Stomach (tissue), 9 donors: ENCODE results near the gene TMEM231. TPM values are rescaled to one million over a fixed set of nuclear protein-coding genes. Genes with fewer than 3 reads are reported as not detected.
A peak's percentile ranks its signal among the peaks of the same experiment; 100 is the strongest.

ENCODE experiments used
- DNase-seq, 2 donors: peaks; one replicate each; pipeline versions ENCODE4 v3.0.0 to v3.0.0-alpha.2; 2013 to 2019
- H3K27ac ChIP-seq, 5 donors: fragments of 200-600 bp in 4 of 5; sonication (generic) in 4 of 5; one replicate each; pipeline ENCODE4 v1.5.1; 2013 to 2019; ENCODE audit warnings: mild to moderate bottlenecking in 1 of 5, moderate library complexity in 1 of 5
- H3K27me3 ChIP-seq, 3 donors: fragments of 200-600 bp; sonication (generic); one replicate each; pipeline ENCODE4 v1.5.1; 2017 to 2019; ENCODE audit warnings: mixed run types in 1 of 3
- H3K36me3 ChIP-seq, 4 donors: fragments of 200-600 bp; sonication (generic); 1 replicate in 3 of 4; 2 replicates in 1 of 4; pipeline ENCODE4 v1.5.1; 2016 to 2019
- H3K4me1 ChIP-seq, 4 donors: fragments of 200-600 bp; sonication (generic); one replicate each; pipeline ENCODE4 v1.5.1; 2016 to 2019
- H3K4me3 ChIP-seq, 4 donors: fragments of 200-600 bp; sonication (generic) in 3 of 4; one replicate each; pipeline ENCODE4 v1.5.1; 2016 to 2019; ENCODE audit warnings: mild to moderate bottlenecking in 1 of 4
- H3K9me3 ChIP-seq, 4 donors: fragments of 200-600 bp; sonication (generic); one replicate each; pipeline ENCODE4 v1.5.1; 2016 to 2019
- CTCF ChIP-seq, 7 experiments: fragments of 450-650 bp in 4 of 7; fragments of 200-600 bp in 3 of 7; sonication (generic) in 3 of 7; IDR thresholded peaks; one replicate each; pipeline ENCODE4 v1.5.1; 2016 to 2019; ENCODE audit warnings: antibody characterized with exemption in 7 of 7, control low read depth in 2 of 7, mild to moderate bottlenecking in 1 of 7
- EP300 ChIP-seq: sonication (generic); formaldehyde crosslinking; IDR thresholded peaks from one replicate; pipeline ENCODE4 v1.6.1; 2017; ENCODE audit warnings: antibody characterized with exemption
- POLR2A ChIP-seq, 4 donors: fragments of 450-650 bp; IDR thresholded peaks; one replicate each; pipeline ENCODE4 v1.6.1; 2016; ENCODE audit warnings: antibody characterized with exemption in 4 of 4, control low read depth in 2 of 4, mild to moderate bottlenecking in 1 of 4, moderate library complexity in 1 of 4
- POLR2AphosphoS5 ChIP-seq, 3 donors: sonication (generic); formaldehyde crosslinking; IDR thresholded peaks; one replicate each; pipeline ENCODE4 v1.6.1; 2016; ENCODE audit warnings: antibody characterized with exemption in 3 of 3
- WGBS, 5 donors: extraction: QIAGEN DNeasy Blood & Tissue Kit in 3 of 5; methylation state at CpG; one replicate each; pipeline versions ENCODE4 v1.1.5 to v1.1.7; 2013 to 2018; 5-methylcytosine and 5-hydroxymethylcytosine counted together
- intact Hi-C: fragments of 100-400 bp; cut with DNase I; formaldehyde crosslinking; loops from one replicate; pipeline ENCODE4 v1.15.1; 2023; ENCODE audit warnings: low total_unique reads
- polyA plus RNA-seq, 3 donors: library from polyadenylated mRNA; stranded (reverse); fragments of 200-250 nt; gene quantifications; one replicate each; pipeline ENCODE4 v1.2.3, GENCODE V29; 2013
- total RNA-seq, 5 donors: library from RNA; depleted of rRNA; stranded (reverse); fragments of >200 nt; gene quantifications; one replicate each; pipeline versions ENCODE4 v1.1.0 to v1.2.3, GENCODE V29; 2014 to 2016
- donor health status: healthy with polysubstance abuse.
- donor health status: Bipolar disorder and iron deficiency.
- donor health status: healthy.

The TMEM231 gene
- total and polyA plus RNA-seq, 8 donors, result 1.1 to 14.1 (median 4.6) TPM; not detected in 1

- Histone ChIP-seq H3K9me3 (no peaks in the 10 kb centered on the region), H3K27me3 (no peaks in the 10 kb centered on the region), H3K4me3 (peak overlapping the region; percentile 76 to 99 (median 90)), H3K36me3 (peaks cover 5 to 40% (median 39%) of the 10 kb centered on the region in 4 donors), H3K27ac (peak overlapping the region; percentile 77 to 88 (median 85)), H3K4me1 (peaks cover 13 to 64% (median 54%) of the 10 kb centered on the region in 4 donors)
- 1 to 2% (median 2%) methylated on average over 18 to 32 of the region's 32 CpGs for WGBS, 5 donors
- peak in 1 of 2 donors; percentile 59 for DNase-seq
- no peak for TF ChIP-seq EP300
- no peak for TF ChIP-seq CTCF (IDR thresholded peaks at IDR 0.05)
- TF ChIP-seq POLR2AphosphoS5 (IDR thresholded peaks at IDR 0.05), result no peak
- TF ChIP-seq POLR2A (IDR thresholded peaks at IDR 0.05), result no peak
- intact Hi-C loops, result no loop called here
These were observed 10.8 kb upstream of the TMEM231 start for GRCh38 chr16:75566758-75567255.

- Histone ChIP-seq H3K4me1 (peaks cover 13 to 58% (median 51%) of the 10 kb centered on the region in 4 donors), H3K36me3 (peaks cover 4 to 34% (median 33%) of the 10 kb centered on the region in 4 donors), H3K9me3 (no peaks in the 10 kb centered on the region), H3K27ac (peak within 1 kb of the TSS; percentile 77 to 88 (median 85)), H3K27me3 (no peaks in the 10 kb centered on the region), H3K4me3 (peak within 1 kb of the TSS; percentile 76 to 99 (median 90))
- WGBS, 5 donors, result 0 to 1% (median 0%) methylated on average over 32 to 69 of the region's 69 CpGs
- DNase-seq, result peak; percentile 86 to 96
- intact Hi-C loops, result no loop called here
- TF ChIP-seq EP300, result no peak
- TF ChIP-seq POLR2AphosphoS5 (IDR thresholded peaks at IDR 0.05), result peak; percentile 47 to 93 (median 86)
- TF ChIP-seq POLR2A (IDR thresholded peaks at IDR 0.05), result no peak
- no peak for TF ChIP-seq CTCF (IDR thresholded peaks at IDR 0.05)
These were observed 10.1 kb upstream of the TMEM231 start, which contains the start of gene GABARAPL2 for GRCh38 chr16:75566040-75566757. TSS of gene GABARAPL2 (plus strand) at chr16:75566379. CDS start at chr16:75566487, 108 bp downstream.

- H3K27ac ChIP-seq, result peak overlapping the region; percentile 77 to 88 (median 84)
- DNase-seq, result no peak
- H3K4me3 ChIP-seq, result peak overlapping the region; percentile 76 to 99 (median 90)
- intact Hi-C loops, result no loop called here
- peaks cover 4 to 29% (median 28%) of the 10 kb centered on the region in 4 donors for H3K36me3 ChIP-seq
- H3K9me3 ChIP-seq, result no peaks in the 10 kb centered on the region
- H3K27me3 ChIP-seq, result no peaks in the 10 kb centered on the region
- WGBS, 5 donors, result 4 to 12% (median 11%) methylated on average over 15 of the region's 15 CpGs
- TF ChIP-seq CTCF (IDR thresholded peaks at IDR 0.05), result no peak
- TF ChIP-seq EP300, result no peak
- no peak for TF ChIP-seq POLR2A (IDR thresholded peaks at IDR 0.05)
- TF ChIP-seq POLR2AphosphoS5 (IDR thresholded peaks at IDR 0.05), result no peak
- H3K4me1 ChIP-seq, result peaks cover 13 to 52% (median 45%) of the 10 kb centered on the region in 4 donors
These were observed 9.6 kb upstream of the TMEM231 start for GRCh38 chr16:75565640-75566039.

GRCh38 chr16:75559564-75560372 lies 3.7 kb upstream of the TMEM231 start:
- Histone ChIP-seq H3K4me1 (peaks cover 15 to 22% (median 18%) of the 10 kb centered on the region in 4 donors), H3K36me3 (no peaks in the 10 kb centered on the region), H3K4me3 (no peak overlapping the region), H3K27ac (no peak overlapping the region), H3K27me3 (no peaks in the 10 kb centered on the region), H3K9me3 (no peaks in the 10 kb centered on the region)
- intact Hi-C loops, result no loop called here
- DNase-seq, result peak in 1 of 2 donors; percentile 18
- TF ChIP-seq POLR2A (IDR thresholded peaks at IDR 0.05) (no peak), CTCF (IDR thresholded peaks at IDR 0.05) (no peak), POLR2AphosphoS5 (IDR thresholded peaks at IDR 0.05) (no peak), EP300 (no peak)
- WGBS, 5 donors, result 53 to 60% (median 56%) methylated on average over 10 of the region's 10 CpGs
